Endodermal cell (in vitro differentiated cells): Measurements from ENCODE around the gene NETO1. TPM values are rescaled to one million over a fixed set of nuclear protein-coding genes. Genes with fewer than 3 reads are reported as not detected.

Source experiments
- DNase-seq: peaks from one replicate; pipeline ENCODE4 v3.0.0-alpha.2; 2017
- H3K27ac ChIP-seq: 2 replicates; pipeline ENCODE4 v1.5.1; 2013; ENCODE audit warnings: mild to moderate bottlenecking, low read depth, low read length, moderate library complexity
- H3K27me3 ChIP-seq: 2 replicates; pipeline ENCODE4 v1.6.1; 2013; ENCODE audit warnings: mild to moderate bottlenecking, low read length, moderate library complexity; ENCODE audit not compliant: insufficient read depth, control insufficient read depth, poor library complexity, severe bottlenecking
- H3K36me3 ChIP-seq: 2 replicates; pipeline ENCODE4 v1.7.0; 2013; ENCODE audit warnings: mild to moderate bottlenecking, low read length, moderate library complexity; ENCODE audit not compliant: control insufficient read depth, insufficient read depth
- H3K4me1 ChIP-seq: one replicate; pipeline ENCODE4 v1.7.0; 2013; ENCODE audit warnings: low read length; ENCODE audit not compliant: control insufficient read depth, insufficient read depth
- H3K4me3 ChIP-seq: 2 replicates; pipeline ENCODE4 v1.5.1; 2013; ENCODE audit warnings: mild to moderate bottlenecking, low read length, moderate library complexity
- H3K9ac ChIP-seq: 2 replicates; pipeline ENCODE4 v1.6.1; 2013; ENCODE audit warnings: mild to moderate bottlenecking, low read length, moderate library complexity; ENCODE audit not compliant: poor library complexity, severe bottlenecking; ENCODE audit errors: extremely low read depth
- H3K9me3 ChIP-seq: 2 replicates; pipeline ENCODE4 v1.6.1; 2013; ENCODE audit warnings: mild to moderate bottlenecking, low read length, moderate library complexity; ENCODE audit not compliant: control insufficient read depth
- H3K27ac Mint-ChIP-seq: 2 replicates; pipeline ENCODE4 v1.8.0; 2020; ENCODE audit warnings: mixed read lengths
- H3K27me3 Mint-ChIP-seq: 2 replicates; pipeline ENCODE4 v1.8.0; 2021; ENCODE audit warnings: mild to moderate bottlenecking, mixed read lengths; ENCODE audit not compliant: insufficient read depth
- H3K36me3 Mint-ChIP-seq: 2 replicates; pipeline ENCODE4 v1.8.0; 2020; ENCODE audit warnings: low read depth, mixed read lengths
- H3K4me1 Mint-ChIP-seq: 2 replicates; pipeline ENCODE4 v1.8.0; 2020; ENCODE audit warnings: mixed read lengths
- H3K4me3 Mint-ChIP-seq: 2 replicates; pipeline ENCODE4 v1.8.0; 2020; ENCODE audit warnings: mild to moderate bottlenecking, moderate library complexity, mixed read lengths
- H3K9me3 Mint-ChIP-seq: 2 replicates; pipeline ENCODE4 v1.8.0; 2020; ENCODE audit warnings: mild to moderate bottlenecking, mixed read lengths
- WGBS, 2 experiments: methylation state at CpG; one replicate each; pipeline versions ENCODE4 v1.1.5 to v1.1.7; 2013; ENCODE audit warnings: missing lambda C conversion rate in 2 of 2, mixed read lengths in 1 of 2; ENCODE audit not compliant: insufficient coverage in 1 of 2, insufficient read length in 1 of 2; 5-methylcytosine and 5-hydroxymethylcytosine counted together
- total RNA-seq, 2 donors: library from RNA; stranded (reverse); fragmentation: NEBNext Ultra II Directional in 1 of 2; extraction: Animal tissue kit (Norgen Biotek cat#: 25700) in 1 of 2; gene quantifications; 2 replicates in 1 of 2; 3 replicates in 1 of 2; pipeline ENCODE4 v1.2.1, GENCODE V29; 2021
- TF ChIP-seq, protein P1 (sequence below): fragments of 200-600 bp; sonication (generic); conservative IDR thresholded peaks from 2 replicates; pipeline ENCODE4 v1.5.0; 2021; ENCODE audit warnings: antibody characterized with exemption, mild to moderate bottlenecking

NETO1 gene
- total RNA-seq, 2 donors from 2014 or later: 4.2 to 6.5 TPM

DNA sequence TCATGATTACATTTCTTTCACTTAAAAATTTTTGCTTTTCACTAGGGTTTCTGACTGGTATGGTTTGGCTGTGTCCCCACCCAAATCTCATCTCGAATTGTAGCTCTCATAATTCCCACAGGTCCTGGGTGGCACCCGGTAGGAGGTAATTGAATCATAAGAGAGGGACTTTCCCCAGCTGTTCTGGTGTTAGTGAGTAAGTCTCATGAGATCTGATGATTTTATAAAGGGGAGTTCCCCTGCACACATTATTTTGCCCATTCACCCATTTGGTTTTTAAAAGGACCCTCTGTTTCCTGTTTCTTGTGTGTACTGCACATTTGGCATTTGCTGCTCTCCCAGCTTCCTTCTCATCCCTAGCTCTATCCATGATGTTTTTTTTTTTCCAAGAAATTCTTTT is 27.8 kb upstream of the NETO1 start:
- Mint-ChIP-seq H3K36me3 (no peaks in the 10 kb centered on the region), H3K4me1 (no peaks in the 10 kb centered on the region), H3K4me3 (no peak overlapping the region), H3K9me3 (no peaks in the 10 kb centered on the region), H3K27me3 (no peaks in the 10 kb centered on the region), H3K27ac (no peak overlapping the region)
- Histone ChIP-seq H3K36me3 (no peaks in the 10 kb centered on the region), H3K4me1 (no peaks in the 10 kb centered on the region), H3K9ac (no peak overlapping the region), H3K4me3 (no peak overlapping the region), H3K27ac (no peak overlapping the region), H3K9me3 (no peaks in the 10 kb centered on the region), H3K27me3 (no peaks in the 10 kb centered on the region)
- WGBS, 2 experiments: 83% methylated on average over 2 of the region's 2 CpGs; no CpG with 5 or more reads in 1 of the 2 experiments
- TF ChIP-seq, protein P1, sequence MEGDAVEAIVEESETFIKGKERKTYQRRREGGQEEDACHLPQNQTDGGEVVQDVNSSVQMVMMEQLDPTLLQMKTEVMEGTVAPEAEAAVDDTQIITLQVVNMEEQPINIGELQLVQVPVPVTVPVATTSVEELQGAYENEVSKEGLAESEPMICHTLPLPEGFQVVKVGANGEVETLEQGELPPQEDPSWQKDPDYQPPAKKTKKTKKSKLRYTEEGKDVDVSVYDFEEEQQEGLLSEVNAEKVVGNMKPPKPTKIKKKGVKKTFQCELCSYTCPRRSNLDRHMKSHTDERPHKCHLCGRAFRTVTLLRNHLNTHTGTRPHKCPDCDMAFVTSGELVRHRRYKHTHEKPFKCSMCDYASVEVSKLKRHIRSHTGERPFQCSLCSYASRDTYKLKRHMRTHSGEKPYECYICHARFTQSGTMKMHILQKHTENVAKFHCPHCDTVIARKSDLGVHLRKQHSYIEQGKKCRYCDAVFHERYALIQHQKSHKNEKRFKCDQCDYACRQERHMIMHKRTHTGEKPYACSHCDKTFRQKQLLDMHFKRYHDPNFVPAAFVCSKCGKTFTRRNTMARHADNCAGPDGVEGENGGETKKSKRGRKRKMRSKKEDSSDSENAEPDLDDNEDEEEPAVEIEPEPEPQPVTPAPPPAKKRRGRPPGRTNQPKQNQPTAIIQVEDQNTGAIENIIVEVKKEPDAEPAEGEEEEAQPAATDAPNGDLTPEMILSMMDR: no peak
- no peak for DNase-seq

DNA sequence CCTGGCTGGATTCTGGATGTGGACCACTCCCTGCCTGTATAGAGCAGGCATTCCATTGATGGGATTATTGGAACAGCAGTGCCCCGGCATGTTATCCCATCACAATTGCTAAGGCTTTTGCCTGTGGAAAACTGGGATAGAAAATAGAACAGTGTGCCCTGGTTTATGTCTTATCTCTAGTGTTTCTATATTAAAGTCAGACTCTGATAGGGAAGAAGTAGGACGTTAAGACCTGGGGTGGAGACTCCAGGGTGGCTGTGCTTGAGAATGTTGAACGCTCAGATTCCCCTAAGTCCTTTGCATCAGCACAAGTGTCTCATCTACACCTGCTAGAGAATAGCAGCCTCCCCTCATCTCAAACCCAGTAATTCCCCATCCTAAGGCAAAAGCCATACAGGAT is 10.8 kb upstream of the NETO1 start:
- TF ChIP-seq, protein P1: no peak
- Mint-ChIP-seq H3K9me3 (no peaks in the 10 kb centered on the region), H3K4me1 (peaks cover 8% of the 10 kb centered on the region), H3K36me3 (no peaks in the 10 kb centered on the region), H3K27me3 (no peaks in the 10 kb centered on the region), H3K4me3 (no peak overlapping the region), H3K27ac (no peak overlapping the region)
- Histone ChIP-seq H3K9me3 (no peaks in the 10 kb centered on the region), H3K9ac (no peak overlapping the region), H3K4me1 (no peaks in the 10 kb centered on the region), H3K27ac (no peak overlapping the region), H3K27me3 (no peaks in the 10 kb centered on the region), H3K36me3 (no peaks in the 10 kb centered on the region), H3K4me3 (no peak overlapping the region)
- DNase-seq: no peak
- 88 to 90% methylated on average over 2 to 3 of the region's 3 CpGs for WGBS, 2 experiments

DNA sequence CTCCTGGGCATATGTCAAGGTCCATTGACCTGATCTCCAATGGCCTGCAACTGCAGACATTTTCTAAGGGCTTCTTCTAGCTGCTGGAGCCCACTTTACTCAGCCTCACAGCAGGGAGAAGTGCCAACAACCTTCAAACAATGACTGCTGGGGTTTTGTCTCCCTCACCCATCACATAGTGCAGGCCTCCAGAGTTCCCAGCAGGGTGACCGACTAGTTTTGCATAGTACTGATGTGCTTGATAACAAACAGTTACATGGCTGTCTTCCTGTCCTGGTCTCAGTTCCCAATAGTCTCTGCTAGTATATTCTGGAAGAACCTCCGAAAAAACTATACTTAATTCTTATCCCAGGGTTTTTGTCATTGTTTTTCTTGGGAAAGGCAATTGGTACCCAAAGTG is 10.4 kb upstream of the NETO1 start:
- 79% methylated on average over 2 of the region's 2 CpGs; no CpG with 5 or more reads in 1 of the 2 experiments for WGBS, 2 experiments
- Mint-ChIP-seq H3K4me3 (no peak overlapping the region), H3K27ac (no peak overlapping the region), H3K4me1 (peaks cover 8% of the 10 kb centered on the region), H3K36me3 (no peaks in the 10 kb centered on the region), H3K27me3 (no peaks in the 10 kb centered on the region), H3K9me3 (no peaks in the 10 kb centered on the region)
- no peaks in the 10 kb centered on the region for H3K4me1 ChIP-seq
- peak; percentile 65 for DNase-seq
- no peaks in the 10 kb centered on the region for H3K27me3 ChIP-seq
- H3K9me3 ChIP-seq: no peaks in the 10 kb centered on the region
- no peak overlapping the region for H3K4me3 ChIP-seq
- H3K9ac ChIP-seq: no peak overlapping the region
- no peaks in the 10 kb centered on the region for H3K36me3 ChIP-seq
- TF ChIP-seq, protein P1: no peak
- no peak overlapping the region for H3K27ac ChIP-seq
